DOHH2 (cell line): ENCODE data around the gene CFI.
A peak's percentile ranks its signal among the peaks of the same experiment; 100 is the strongest.

ENCODE experiments used
- CTCF ChIP-seq: fragments of 200-600 bp; sonication (generic); IDR thresholded peaks from one replicate; pipeline ENCODE4 v1.5.1; 2014; ENCODE audit warnings: antibody characterized with exemption, mild to moderate bottlenecking, low read depth, low read length; ENCODE audit not compliant: poor library complexity, severe bottlenecking
- EZH2phosphoT487 ChIP-seq: fragments of 200-600 bp; sonication (generic); IDR thresholded peaks from 2 replicates; pipeline ENCODE4 v1.6.1; 2017; ENCODE audit warnings: borderline replicate concordance, mild to moderate bottlenecking, antibody characterized with exemption, low read length, moderate library complexity, mixed read lengths

GRCh38 chr4:109729718-109730618 is 71.8 kb downstream of the CFI start, which contains the start of gene PLA2G12A:
- TF ChIP-seq CTCF = peak; percentile 15
- TF ChIP-seq EZH2phosphoT487 = no peak
